ENCODE results near the gene RALA. TPM values are rescaled to one million over a fixed set of nuclear protein-coding genes. Genes with fewer than 3 reads are reported as not detected.
A peak's percentile ranks its signal among the peaks of the same experiment; 100 is the strongest.
"Not testable (repeated sequence)": the region's sequence is repeated elsewhere in the genome, so short reads cannot be mapped to it uniquely, and the experiment has no call there.

The RALA gene
- total RNA-seq, 4 donors from 2014 or later: 16.2 to 20.5 (median 19.0) TPM

DNA sequence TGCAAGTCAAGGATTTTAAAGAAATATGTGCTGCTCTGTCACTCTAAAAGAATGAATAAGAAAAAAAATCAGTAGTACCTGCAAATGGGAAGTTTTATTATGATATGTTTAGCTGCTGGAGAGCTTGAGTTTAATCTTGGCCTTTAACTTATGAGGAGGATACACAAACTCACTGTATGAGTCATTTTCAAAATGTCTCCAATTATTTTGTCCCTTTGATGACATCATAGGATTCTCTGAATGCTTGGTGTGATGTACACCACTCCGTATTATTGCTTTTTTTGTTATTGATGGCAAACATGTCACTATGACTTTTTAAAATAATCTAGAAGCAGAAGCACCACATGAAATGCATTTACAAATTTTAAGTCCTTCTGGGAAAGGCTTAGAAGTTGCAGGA lies 125.8 kb downstream of the RALA start:
- 69 to 81% methylated on average over 1 of the region's 1 CpG for WGBS, 2 donors
- intact Hi-C loops (cut with DNase I; ENCODE audit: low total_unique reads): no loop called here
- no peak for DNase-seq (ENCODE audit: low spot score in 2 of 2)
- no peak overlapping the region for H3K4me3 ChIP-seq (ENCODE audit: low read depth, poor library complexity, severe bottlenecking)
- no peak for TF ChIP-seq POLR2A (IDR thresholded peaks at IDR 0.05)
- TF ChIP-seq, protein P1, sequence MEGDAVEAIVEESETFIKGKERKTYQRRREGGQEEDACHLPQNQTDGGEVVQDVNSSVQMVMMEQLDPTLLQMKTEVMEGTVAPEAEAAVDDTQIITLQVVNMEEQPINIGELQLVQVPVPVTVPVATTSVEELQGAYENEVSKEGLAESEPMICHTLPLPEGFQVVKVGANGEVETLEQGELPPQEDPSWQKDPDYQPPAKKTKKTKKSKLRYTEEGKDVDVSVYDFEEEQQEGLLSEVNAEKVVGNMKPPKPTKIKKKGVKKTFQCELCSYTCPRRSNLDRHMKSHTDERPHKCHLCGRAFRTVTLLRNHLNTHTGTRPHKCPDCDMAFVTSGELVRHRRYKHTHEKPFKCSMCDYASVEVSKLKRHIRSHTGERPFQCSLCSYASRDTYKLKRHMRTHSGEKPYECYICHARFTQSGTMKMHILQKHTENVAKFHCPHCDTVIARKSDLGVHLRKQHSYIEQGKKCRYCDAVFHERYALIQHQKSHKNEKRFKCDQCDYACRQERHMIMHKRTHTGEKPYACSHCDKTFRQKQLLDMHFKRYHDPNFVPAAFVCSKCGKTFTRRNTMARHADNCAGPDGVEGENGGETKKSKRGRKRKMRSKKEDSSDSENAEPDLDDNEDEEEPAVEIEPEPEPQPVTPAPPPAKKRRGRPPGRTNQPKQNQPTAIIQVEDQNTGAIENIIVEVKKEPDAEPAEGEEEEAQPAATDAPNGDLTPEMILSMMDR (IDR thresholded peaks at IDR 0.05): no peak

- WGBS, 2 donors: 88 to 93% methylated on average over 2 of the region's 2 CpGs
- H3K4me3 ChIP-seq (ENCODE audit: low read depth, poor library complexity, severe bottlenecking): no peak overlapping the region
- intact Hi-C loops (cut with DNase I; ENCODE audit: low total_unique reads): loop anchor here (5.0 kb wide), 1 partner anchor 172 kb away; no protein-coding TSS in a partner anchor
- no peak for DNase-seq (ENCODE audit: low spot score in 2 of 2)
- TF ChIP-seq, protein P1 (IDR thresholded peaks at IDR 0.05): no peak
- no peak for TF ChIP-seq POLR2A (IDR thresholded peaks at IDR 0.05)
These were observed 126.3 kb downstream of the RALA start for GRCh38 chr7:39749717-39750116.

DNA sequence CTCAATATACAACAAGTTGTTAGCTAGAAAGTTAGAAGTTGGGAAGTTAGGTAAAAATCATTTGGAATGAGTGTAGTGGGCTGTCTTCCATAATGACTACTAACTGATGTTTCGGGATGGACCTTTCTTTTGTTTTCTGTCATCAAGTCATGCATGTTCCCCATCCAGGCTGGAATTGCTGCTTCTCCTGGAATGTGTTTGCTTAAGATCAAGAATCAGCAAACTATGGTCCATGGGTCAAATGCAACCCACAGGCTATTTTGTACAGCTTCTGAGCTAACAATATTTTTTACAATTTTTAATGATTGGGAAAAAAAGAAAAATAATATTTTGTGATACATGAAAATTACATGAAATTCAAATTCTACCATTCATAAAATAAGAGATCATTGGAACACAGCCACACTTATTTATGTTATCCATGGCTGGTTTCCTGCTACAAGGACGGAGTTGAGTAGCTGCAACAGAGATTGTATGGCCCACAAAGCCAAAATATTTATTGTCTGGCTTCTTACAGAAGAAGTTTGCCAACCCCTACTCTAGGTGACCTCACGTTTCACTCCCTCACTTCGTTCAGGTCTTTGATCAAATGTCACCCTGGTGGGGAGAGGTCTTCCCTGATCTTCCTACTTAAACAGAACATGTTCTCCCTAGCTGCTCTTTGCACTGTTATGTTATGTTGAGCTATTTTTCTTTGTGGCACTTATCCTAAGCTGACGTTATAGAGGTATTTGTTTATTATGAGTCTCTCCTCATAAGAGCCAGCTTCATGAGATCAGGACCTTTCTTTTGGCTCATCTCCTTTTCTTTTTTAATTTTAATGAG lies 127.1 kb downstream of the RALA start:
- intact Hi-C loops (cut with DNase I; ENCODE audit: low total_unique reads): loop anchor here (5.0 kb wide), 1 partner anchor 173 kb away; no protein-coding TSS in a partner anchor
- DNase-seq (ENCODE audit: low spot score in 2 of 2): peak in 1 of 2 donors; percentile 9
- 83 to 90% methylated on average over 5 of the region's 5 CpGs for WGBS, 2 donors

DNA sequence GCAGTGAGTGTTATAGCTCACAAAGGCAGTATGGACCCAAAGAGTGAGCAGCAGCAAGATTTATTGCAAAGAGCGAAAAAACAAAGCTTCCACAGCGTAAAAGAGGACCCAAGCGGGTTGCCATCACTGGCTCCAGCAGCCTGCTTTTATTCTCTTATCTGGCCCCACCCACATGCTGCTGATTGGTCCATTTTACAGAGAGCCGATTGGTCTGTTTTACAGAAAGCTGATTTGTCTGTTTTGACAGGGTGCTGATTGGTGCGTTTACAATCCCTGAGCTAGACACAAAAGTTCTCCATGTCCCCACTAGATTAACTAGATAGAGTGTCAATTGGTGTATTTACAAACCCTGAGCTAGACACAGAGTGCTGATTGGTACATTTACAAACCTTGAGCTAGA lies 129.9 kb downstream of the RALA start:
- not testable (repeated sequence) for DNase-seq (ENCODE audit: low spot score in 2 of 2); H3K4me3 ChIP-seq (ENCODE audit: low read depth, poor library complexity, severe bottlenecking)
- intact Hi-C loops (cut with DNase I; ENCODE audit: low total_unique reads): loop anchor here (5.0 kb wide), 1 partner anchor 176 kb away; no protein-coding TSS in a partner anchor
- 96 to 98% methylated on average over 5 of the region's 5 CpGs for WGBS, 2 donors

More for the DNA sequence above, 127.1 kb downstream of the RALA start:
- no peak overlapping the region for H3K4me3 ChIP-seq (ENCODE audit: low read depth, poor library complexity, severe bottlenecking)
- TF ChIP-seq, protein P1 (IDR thresholded peaks at IDR 0.05): no peak
- TF ChIP-seq POLR2A (IDR thresholded peaks at IDR 0.05): no peak

- intact Hi-C loops (cut with DNase I; ENCODE audit: low total_unique reads): loop anchor here (5.0 kb wide), 1 partner anchor 177 kb away; no protein-coding TSS in a partner anchor
- no peak overlapping the region for H3K4me3 ChIP-seq (ENCODE audit: low read depth, poor library complexity, severe bottlenecking)
- 90 to 94% methylated on average over 21 to 29 of the region's 29 CpGs for WGBS, 2 donors
- no peak for TF ChIP-seq POLR2A (IDR thresholded peaks at IDR 0.05)
- TF ChIP-seq, protein P1 (IDR thresholded peaks at IDR 0.05): no peak
- no peak for DNase-seq (ENCODE audit: low spot score in 2 of 2)
These were observed 130.5 kb downstream of the RALA start for GRCh38 chr7:39753823-39754325.

All from lower leg skin (tissue), 4 donors.